H1 (cell line): ENCODE data around the gene PCDH9. TPM values are rescaled to one million over a fixed set of nuclear protein-coding genes. Genes with fewer than 3 reads are reported as not detected.

Experiments
- CBX5 ChIP-seq: fragments of 300-800, 300-1000 bp; sonication (generic); IDR thresholded peaks from 2 replicates; pipeline ENCODE4 v1.7.1; 2016; ENCODE audit warnings: antibody characterized with exemption, low read length, low read depth
- CHD1 ChIP-seq: IDR thresholded peaks from 2 replicates; pipeline ENCODE4 v1.6.1; 2012; ENCODE audit warnings: low read depth, low read length, improper control_type of control experiment
- EP300 ChIP-seq, 2 experiments: IDR thresholded peaks; 1 replicate in 1 of 2; 2 replicates in 1 of 2; pipeline ENCODE4 v1.6.1; 2011 to 2012; ENCODE audit warnings: low read depth in 2 of 2, low read length in 2 of 2, mild to moderate bottlenecking in 2 of 2, borderline replicate concordance in 1 of 2, inconsistent platforms in 1 of 2, moderate library complexity in 1 of 2
- EZH2 ChIP-seq: fragments of 200-600 bp; sonication (generic); IDR thresholded peaks from 2 replicates; pipeline ENCODE4 v1.7.1; 2012; ENCODE audit warnings: low read depth, mild to moderate bottlenecking, moderate library complexity, low read length, inconsistent platforms; ENCODE audit not compliant: severe bottlenecking
- GABPA ChIP-seq: IDR thresholded peaks from 2 replicates; pipeline ENCODE4 v1.6.1; 2011; ENCODE audit warnings: mild to moderate bottlenecking, low read length, moderate library complexity, borderline replicate concordance; ENCODE audit not compliant: insufficient read depth
- GTF2F1 ChIP-seq: IDR thresholded peaks from 2 replicates; pipeline ENCODE4 v1.6.1; 2012; ENCODE audit warnings: low read depth, low read length, improper control_type of control experiment, borderline replicate concordance
- JUND ChIP-seq: IDR thresholded peaks from 2 replicates; pipeline ENCODE4 v1.6.1; 2011; ENCODE audit warnings: mild to moderate bottlenecking, improper control_type of control experiment, low read length
- KDM4A ChIP-seq: IDR thresholded peaks from one replicate; pipeline ENCODE4 v1.7.1; 2012; ENCODE audit warnings: low read depth, mild to moderate bottlenecking, moderate library complexity, low read length, inconsistent platforms; ENCODE audit not compliant: severe bottlenecking
- KDM5A ChIP-seq: fragments of 200-600 bp; IDR thresholded peaks from 2 replicates; pipeline ENCODE4 v1.7.1; 2012; ENCODE audit warnings: mild to moderate bottlenecking, low read length, inconsistent platforms, mixed read lengths
- NANOG ChIP-seq: IDR thresholded peaks from 2 replicates; pipeline ENCODE4 v1.6.1; 2011; ENCODE audit warnings: low read length, low read depth, mild to moderate bottlenecking, inconsistent platforms; ENCODE audit not compliant: insufficient read depth, poor library complexity, severe bottlenecking
- NRF1 ChIP-seq: IDR thresholded peaks from 2 replicates; pipeline ENCODE4 v1.6.1; 2011; ENCODE audit warnings: mild to moderate bottlenecking, low read depth, low read length, improper control_type of control experiment
- RFX5 ChIP-seq: IDR thresholded peaks from 2 replicates; pipeline ENCODE4 v1.6.1; 2011; ENCODE audit warnings: low read depth, low read length, improper control_type of control experiment, borderline replicate concordance
- RNF2 ChIP-seq: fragments of 200-900, 300-1000 bp; sonication (generic); IDR thresholded peaks from 2 replicates; pipeline ENCODE4 v1.7.1; 2016; ENCODE audit warnings: borderline replicate concordance, low read depth, mild to moderate bottlenecking, antibody characterized with exemption, low read length; ENCODE audit not compliant: poor library complexity, severe bottlenecking; ENCODE audit errors: missing control alignments
- SIRT6 ChIP-seq: IDR thresholded peaks from one replicate; pipeline ENCODE4 v1.7.1; 2012; ENCODE audit warnings: low read length, inconsistent platforms
- SIX5 ChIP-seq: IDR thresholded peaks from 2 replicates; pipeline ENCODE4 v1.6.1; 2011; ENCODE audit warnings: mild to moderate bottlenecking, low read depth, low read length
- SP2 ChIP-seq: IDR thresholded peaks from 2 replicates; pipeline ENCODE4 v1.6.1; 2012; ENCODE audit warnings: mild to moderate bottlenecking, low read length, inconsistent platforms
- SP4 ChIP-seq: IDR thresholded peaks from 2 replicates; pipeline ENCODE4 v1.6.1; 2012; ENCODE audit warnings: low read length, inconsistent platforms
- SUZ12 ChIP-seq: fragments of 200-600 bp; sonication (generic); IDR thresholded peaks from 2 replicates; pipeline ENCODE4 v1.6.1; 2012; ENCODE audit warnings: mild to moderate bottlenecking, inconsistent platforms, low read length, moderate library complexity, mixed read lengths
- TAF1 ChIP-seq: IDR thresholded peaks from 2 replicates; pipeline ENCODE4 v1.6.1; 2011; ENCODE audit warnings: mild to moderate bottlenecking, low read depth, low read length
- TAF7 ChIP-seq: optimal IDR thresholded peaks from 2 replicates; pipeline ENCODE3; 2011; ENCODE audit warnings: low read depth, mild to moderate bottlenecking, inconsistent platforms, low read length, moderate library complexity, borderline replicate concordance
- TEAD4 ChIP-seq: IDR thresholded peaks from 2 replicates; pipeline ENCODE4 v1.6.1; 2012; ENCODE audit warnings: low read depth, low read length, inconsistent platforms, mixed read lengths
- YY1 ChIP-seq: IDR thresholded peaks from 2 replicates; pipeline ENCODE4 v1.6.1; 2011; ENCODE audit warnings: low read depth, mild to moderate bottlenecking, low read length
- polyA plus RNA-seq, 7 experiments: library from polyadenylated mRNA; depleted of rRNA in 3 of 7; stranded (reverse) in 5 of 7; unstranded in 2 of 7; fragments of >200 nt in 5 of 7; fragments of 200-250 nt in 2 of 7; gene quantifications; 1 replicate in 5 of 7; 2 replicates in 1 of 7; 4 replicates in 1 of 7; pipeline versions ENCODE4 v1.2.1 to v1.2.3, GENCODE V29; 2011 to 2013; ENCODE audit warnings: missing spikeins in 2 of 7, mixed read lengths in 2 of 7
- total RNA-seq: library from RNA; stranded (reverse); fragmentation: NEBNext Ultra II Directional; extraction: Animal tissue kit (Norgen Biotek cat#: 25700); gene quantifications from 2 replicates; pipeline ENCODE4 v1.2.1, GENCODE V29; 2021

Gene PCDH9
- total and polyA plus RNA-seq, 2 of the 8 experiments (the other 6 are each of a cell fraction or from before 2014, with no cell fraction given), result 0.12 to 0.60 TPM

GRCh38 chr13:67230404-67231288 lies 510 bp upstream of the PCDH9 start (continued):
- TF ChIP-seq NRF1, result peak; percentile 60
- TF ChIP-seq JUND, result 0 out of 2 replicates have a peak, but pooled peaks have one; percentile 7
- TF ChIP-seq SIX5, result no peak
- no peak for TF ChIP-seq CBX5
- TF ChIP-seq SP4, result peak; percentile 86
- TF ChIP-seq EZH2, result no peak
- TF ChIP-seq KDM4A, result peak; percentile 95
- TF ChIP-seq GABPA, result no peak
- TF ChIP-seq RFX5, result 0 out of 2 replicates have a peak, but pooled peaks have one; percentile 25
- TF ChIP-seq GTF2F1, result no peak
- TF ChIP-seq SP2, result no peak
- no peak for TF ChIP-seq SIRT6
- no peak for TF ChIP-seq TAF7
- peak; percentile 63; the same call in 1 of the 2 replicates for TF ChIP-seq SUZ12
- 0 out of 2 replicates have a peak, but pooled peaks have one; percentile 16 for TF ChIP-seq TEAD4
- no peak for TF ChIP-seq NANOG
- TF ChIP-seq KDM5A, result no peak
- TF ChIP-seq YY1, result no peak
- no peak; the same call in 1 of the 2 replicates for TF ChIP-seq CHD1
- TF ChIP-seq TAF1, result 0 out of 2 replicates have a peak, but pooled peaks have one; percentile 2
- TF ChIP-seq RNF2, result no peak
- peak in 1 of 2 experiments; percentile 64; a peak in 1 of 3 replicates for TF ChIP-seq EP300 (IDR thresholded peaks at IDR 0.05; ENCODE audit: borderline replicate concordance in 1 of 2, low read depth in 2 of 2, low read length in 2 of 2)
